Chondrocyte (in vitro differentiated cells): ENCODE measurements around the gene PLXNA3. TPM values are rescaled to one million over a fixed set of nuclear protein-coding genes. Genes with fewer than 3 reads are reported as not detected.
A peak's percentile ranks its signal among the peaks of the same experiment; 100 is the strongest.

Experiments
- DNase-seq: peaks from one replicate; pipeline ENCODE4 v3.0.0; 2021; ENCODE audit warnings: mixed read lengths, low spot score
- H3K27ac Mint-ChIP-seq: one replicate; pipeline ENCODE4 v1.8.0; 2021; ENCODE audit warnings: mild to moderate bottlenecking, moderate library complexity, mixed read lengths; ENCODE audit not compliant: unreplicated experiment
- H3K27me3 Mint-ChIP-seq: 2 replicates; pipeline ENCODE4 v1.8.0; 2021; ENCODE audit warnings: low read depth, mixed read lengths
- H3K36me3 Mint-ChIP-seq: 2 replicates; pipeline ENCODE4 v1.8.0; 2021; ENCODE audit warnings: low read depth, mixed read lengths
- H3K4me1 Mint-ChIP-seq: 2 replicates; pipeline ENCODE4 v1.8.0; 2021; ENCODE audit warnings: low read depth, mild to moderate bottlenecking, mixed read lengths
- H3K4me3 Mint-ChIP-seq: one replicate; pipeline ENCODE4 v1.8.0; 2021; ENCODE audit warnings: mild to moderate bottlenecking, moderate library complexity, mixed read lengths; ENCODE audit not compliant: unreplicated experiment
- H3K9me3 Mint-ChIP-seq: 2 replicates; pipeline ENCODE4 v1.8.0; 2021; ENCODE audit warnings: low read depth, mixed read lengths
- total RNA-seq: library from RNA; stranded (reverse); gene quantifications from 3 replicates; pipeline ENCODE4 v1.2.1, GENCODE V29; 2021
- TF ChIP-seq, protein P1 (sequence below): fragments of 200-600 bp; sonication (generic); IDR thresholded peaks from 2 replicates; pipeline ENCODE4 v1.5.0; 2021; ENCODE audit warnings: antibody characterized with exemption, mild to moderate bottlenecking, moderate library complexity

PLXNA3 gene
- total RNA-seq, 1 donor from 2014 or later, result 205 TPM

DNA sequence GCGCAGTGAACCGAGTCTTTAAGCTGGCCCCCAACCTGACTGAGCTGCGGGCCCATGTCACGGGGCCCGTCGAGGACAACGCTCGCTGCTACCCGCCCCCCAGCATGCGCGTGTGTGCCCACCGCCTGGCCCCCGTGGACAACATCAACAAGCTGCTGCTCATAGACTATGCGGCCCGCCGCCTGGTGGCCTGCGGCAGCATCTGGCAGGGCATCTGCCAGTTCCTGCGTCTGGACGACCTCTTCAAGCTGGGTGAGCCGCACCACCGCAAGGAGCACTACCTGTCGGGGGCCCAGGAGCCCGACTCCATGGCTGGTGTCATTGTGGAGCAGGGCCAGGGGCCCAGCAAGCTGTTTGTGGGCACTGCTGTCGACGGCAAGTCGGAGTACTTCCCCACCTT is 2.2 kb downstream of the PLXNA3 start:
- Mint-ChIP-seq H3K27me3 (no peaks in the 10 kb centered on the region), H3K4me1 (peaks cover 23% of the 10 kb centered on the region), H3K4me3 (peak overlapping the region; percentile 80), H3K27ac (no peak overlapping the region), H3K36me3 (peaks cover 13% of the 10 kb centered on the region), H3K9me3 (peaks cover 4% of the 10 kb centered on the region)
- DNase-seq, result no peak
- TF ChIP-seq, protein P1, sequence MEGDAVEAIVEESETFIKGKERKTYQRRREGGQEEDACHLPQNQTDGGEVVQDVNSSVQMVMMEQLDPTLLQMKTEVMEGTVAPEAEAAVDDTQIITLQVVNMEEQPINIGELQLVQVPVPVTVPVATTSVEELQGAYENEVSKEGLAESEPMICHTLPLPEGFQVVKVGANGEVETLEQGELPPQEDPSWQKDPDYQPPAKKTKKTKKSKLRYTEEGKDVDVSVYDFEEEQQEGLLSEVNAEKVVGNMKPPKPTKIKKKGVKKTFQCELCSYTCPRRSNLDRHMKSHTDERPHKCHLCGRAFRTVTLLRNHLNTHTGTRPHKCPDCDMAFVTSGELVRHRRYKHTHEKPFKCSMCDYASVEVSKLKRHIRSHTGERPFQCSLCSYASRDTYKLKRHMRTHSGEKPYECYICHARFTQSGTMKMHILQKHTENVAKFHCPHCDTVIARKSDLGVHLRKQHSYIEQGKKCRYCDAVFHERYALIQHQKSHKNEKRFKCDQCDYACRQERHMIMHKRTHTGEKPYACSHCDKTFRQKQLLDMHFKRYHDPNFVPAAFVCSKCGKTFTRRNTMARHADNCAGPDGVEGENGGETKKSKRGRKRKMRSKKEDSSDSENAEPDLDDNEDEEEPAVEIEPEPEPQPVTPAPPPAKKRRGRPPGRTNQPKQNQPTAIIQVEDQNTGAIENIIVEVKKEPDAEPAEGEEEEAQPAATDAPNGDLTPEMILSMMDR, result no peak

DNA sequence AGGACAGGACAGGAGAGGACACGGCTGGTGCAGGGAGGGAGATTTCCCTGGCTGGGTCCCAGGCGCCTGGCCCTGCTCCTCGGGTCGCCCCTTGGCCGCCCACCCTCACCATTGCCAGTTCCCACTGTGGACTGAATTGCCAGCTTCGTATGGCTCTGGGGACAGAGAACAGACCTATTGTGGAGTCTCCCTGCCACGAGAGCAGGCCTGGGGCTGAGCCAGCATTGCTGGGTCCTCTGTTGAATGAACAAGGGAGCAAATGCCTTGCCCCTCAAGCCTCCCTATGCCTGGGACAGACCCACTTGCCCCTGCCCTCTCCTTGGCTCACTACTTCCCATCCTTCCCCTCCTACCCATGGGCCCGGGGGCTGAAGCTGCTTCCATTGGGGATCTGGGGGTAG is 4.3 kb downstream of the PLXNA3 start:
- Mint-ChIP-seq H3K27ac (no peak overlapping the region), H3K27me3 (no peaks in the 10 kb centered on the region), H3K4me3 (no peak overlapping the region), H3K4me1 (peaks cover 20% of the 10 kb centered on the region), H3K9me3 (peaks cover 1% of the 10 kb centered on the region), H3K36me3 (peaks cover 13% of the 10 kb centered on the region)
- no peak for DNase-seq
- TF ChIP-seq, protein P1, result no peak

DNA sequence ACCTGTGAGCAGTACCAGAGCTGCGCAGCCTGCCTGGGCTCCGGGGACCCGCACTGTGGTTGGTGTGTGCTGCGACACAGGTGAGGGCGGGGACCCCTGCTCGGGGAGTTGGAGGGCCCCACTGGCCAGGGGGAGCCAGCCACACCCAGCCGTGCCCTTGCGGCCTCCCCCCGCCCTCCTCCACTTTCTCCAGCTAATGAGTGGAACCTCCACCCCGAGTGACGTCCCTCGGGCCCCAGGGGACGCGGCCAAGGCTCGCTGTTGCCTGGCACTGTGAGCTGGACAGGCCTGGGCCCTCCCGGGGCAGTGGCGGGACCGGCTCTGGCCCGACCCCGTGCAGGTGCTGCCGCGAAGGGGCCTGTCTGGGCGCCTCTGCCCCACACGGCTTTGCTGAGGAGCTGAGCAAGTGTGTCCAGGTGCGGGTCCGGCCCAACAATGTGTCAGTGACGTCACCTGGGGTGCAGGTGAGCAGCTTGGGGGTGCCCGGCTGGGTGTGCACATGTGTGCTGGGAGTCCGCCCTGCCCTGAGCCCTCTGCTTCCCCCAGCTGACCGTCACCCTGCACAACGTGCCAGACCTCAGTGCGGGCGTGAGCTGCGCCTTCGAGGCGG is 5.6 kb downstream of the PLXNA3 start:
- Mint-ChIP-seq H3K4me1 (peaks cover 19% of the 10 kb centered on the region), H3K36me3 (peaks cover 11% of the 10 kb centered on the region), H3K4me3 (no peak overlapping the region), H3K27me3 (no peaks in the 10 kb centered on the region), H3K27ac (no peak overlapping the region), H3K9me3 (no peaks in the 10 kb centered on the region)
- no peak for DNase-seq
- TF ChIP-seq, protein P1, result no peak

DNA sequence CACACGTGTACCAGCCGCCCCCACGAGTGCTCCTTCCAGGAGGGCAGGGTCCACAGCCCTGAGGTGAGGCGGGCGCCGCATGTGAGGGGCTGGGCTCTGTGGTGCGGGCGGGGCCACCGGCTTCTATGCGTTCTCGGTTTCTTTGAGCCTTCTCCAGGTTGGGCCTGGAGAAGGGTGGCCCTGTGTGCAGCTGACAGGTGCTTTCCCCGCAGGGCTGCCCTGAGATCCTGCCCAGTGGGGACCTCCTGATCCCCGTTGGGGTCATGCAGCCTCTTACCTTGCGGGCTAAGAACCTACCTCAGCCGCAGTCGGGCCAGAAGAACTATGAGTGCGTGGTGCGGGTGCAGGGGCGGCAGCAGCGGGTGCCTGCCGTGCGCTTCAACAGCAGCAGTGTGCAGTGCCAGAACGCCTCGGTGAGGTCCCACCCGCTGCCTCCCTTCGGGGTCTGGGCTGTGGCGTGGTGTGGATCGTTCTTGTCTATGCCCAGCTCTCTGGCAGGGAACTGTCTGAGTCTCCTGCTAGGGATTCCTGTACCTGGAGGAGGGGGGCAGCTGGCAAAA is 6.8 kb downstream of the PLXNA3 start:
- H3K4me3 Mint-ChIP-seq, result no peak overlapping the region
- H3K27ac Mint-ChIP-seq, result no peak overlapping the region
- H3K36me3 Mint-ChIP-seq, result peaks cover 17% of the 10 kb centered on the region
- TF ChIP-seq, protein P1, result no peak
- no peaks in the 10 kb centered on the region for H3K27me3 Mint-ChIP-seq
- H3K9me3 Mint-ChIP-seq, result no peaks in the 10 kb centered on the region
- peaks cover 19% of the 10 kb centered on the region for H3K4me1 Mint-ChIP-seq
- DNase-seq, result no peak

DNA sequence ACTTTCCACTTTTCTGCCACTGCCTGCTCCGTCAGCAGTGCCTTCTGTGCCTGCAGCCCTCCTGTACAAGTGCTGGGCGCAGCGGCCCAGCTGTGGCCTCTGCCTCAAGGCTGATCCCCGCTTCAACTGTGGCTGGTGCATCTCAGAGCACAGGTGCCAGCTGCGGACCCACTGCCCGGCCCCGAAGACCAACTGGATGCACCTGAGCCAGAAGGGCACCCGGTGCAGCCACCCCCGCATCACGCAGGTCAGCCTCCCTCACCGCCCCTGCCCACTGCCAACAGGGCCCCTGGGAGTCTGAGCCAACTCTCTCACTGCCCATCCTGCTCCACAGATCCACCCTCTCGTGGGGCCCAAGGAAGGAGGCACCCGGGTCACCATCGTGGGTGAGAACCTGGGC is 7.5 kb downstream of the PLXNA3 start:
- H3K27me3 Mint-ChIP-seq, result no peaks in the 10 kb centered on the region
- peaks cover 19% of the 10 kb centered on the region for H3K36me3 Mint-ChIP-seq
- no peaks in the 10 kb centered on the region for H3K9me3 Mint-ChIP-seq
- H3K4me3 Mint-ChIP-seq, result no peak overlapping the region
- TF ChIP-seq, protein P1, result no peak
- no peak for DNase-seq
- peaks cover 14% of the 10 kb centered on the region for H3K4me1 Mint-ChIP-seq
- H3K27ac Mint-ChIP-seq, result no peak overlapping the region
